ENCODE measurements around the gene ADAMTS6. TPM values are rescaled to one million over a fixed set of nuclear protein-coding genes. Genes with fewer than 3 reads are reported as not detected.

The ADAMTS6 gene
- total RNA-seq, 3 donors from 2014 or later: 1.4 to 6.0 (median 3.9) TPM

- Histone ChIP-seq H3K27ac (no peak overlapping the region), H3K9me3 (no peaks in the 10 kb centered on the region), H3K27me3 (no peaks in the 10 kb centered on the region), H3K4me3 (no peak overlapping the region), H3K36me3 (no peaks in the 10 kb centered on the region), H3K4me1 (no peaks in the 10 kb centered on the region)
- intact Hi-C loops (cut with DNase I; ENCODE audit: low total_unique reads): no loop called here
- no peak for DNase-seq (ENCODE audit: low spot score in 2 of 2)
- TF ChIP-seq POLR2A (IDR thresholded peaks at IDR 0.05) (no peak), POLR2AphosphoS5 (IDR thresholded peaks at IDR 0.05) (no peak)
Observed at GRCh38 chr5:65320250-65320649, 161.5 kb downstream of the ADAMTS6 start.

- H3K36me3 ChIP-seq: no peaks in the 10 kb centered on the region
- H3K4me1 ChIP-seq: no peaks in the 10 kb centered on the region
- TF ChIP-seq POLR2A (IDR thresholded peaks at IDR 0.05): no peak
- TF ChIP-seq CTCF (IDR thresholded peaks at IDR 0.05): no peak
- TF ChIP-seq POLR2AphosphoS5 (IDR thresholded peaks at IDR 0.05): no peak
- H3K4me3 ChIP-seq: no peak overlapping the region
- H3K27me3 ChIP-seq: no peaks in the 10 kb centered on the region
- no peaks in the 10 kb centered on the region for H3K9me3 ChIP-seq
- DNase-seq (ENCODE audit: low spot score in 2 of 2): no peak
- intact Hi-C loops (cut with DNase I; ENCODE audit: low total_unique reads): no loop called here
- no peak overlapping the region for H3K27ac ChIP-seq
Observed at GRCh38 chr5:65307931-65308330, 173.8 kb downstream of the ADAMTS6 start.

GRCh38 chr5:65307088-65307487 lies 174.6 kb downstream of the ADAMTS6 start:
- TF ChIP-seq CTCF (IDR thresholded peaks at IDR 0.05) (no peak), POLR2A (IDR thresholded peaks at IDR 0.05) (no peak), POLR2AphosphoS5 (IDR thresholded peaks at IDR 0.05) (no peak)
- H3K27ac ChIP-seq: no peak overlapping the region
- no peaks in the 10 kb centered on the region for H3K4me1 ChIP-seq
- no peaks in the 10 kb centered on the region for H3K9me3 ChIP-seq
- no peaks in the 10 kb centered on the region for H3K27me3 ChIP-seq
- H3K36me3 ChIP-seq: no peaks in the 10 kb centered on the region
- intact Hi-C loops (cut with DNase I; ENCODE audit: low total_unique reads): no loop called here
- H3K4me3 ChIP-seq: no peak overlapping the region
- DNase-seq (ENCODE audit: low spot score in 2 of 2): no peak

- Histone ChIP-seq H3K9me3 (no peaks in the 10 kb centered on the region), H3K27ac (no peak overlapping the region), H3K27me3 (no peaks in the 10 kb centered on the region), H3K36me3 (no peaks in the 10 kb centered on the region), H3K4me3 (no peak overlapping the region), H3K4me1 (no peaks in the 10 kb centered on the region)
- no peak for DNase-seq (ENCODE audit: low spot score in 2 of 2)
- TF ChIP-seq POLR2A (IDR thresholded peaks at IDR 0.05) (no peak), CTCF (IDR thresholded peaks at IDR 0.05) (no peak)
- intact Hi-C loops (cut with DNase I; ENCODE audit: low total_unique reads): no loop called here
Observed at GRCh38 chr5:65305913-65306312, 175.8 kb downstream of the ADAMTS6 start.

GRCh38 chr5:65299861-65300260 lies 181.9 kb downstream of the ADAMTS6 start:
- H3K4me3 ChIP-seq: no peak overlapping the region
- H3K4me1 ChIP-seq: no peaks in the 10 kb centered on the region
- intact Hi-C loops (cut with DNase I; ENCODE audit: low total_unique reads): no loop called here
- H3K27ac ChIP-seq: no peak overlapping the region
- H3K9me3 ChIP-seq: no peaks in the 10 kb centered on the region
- no peaks in the 10 kb centered on the region for H3K36me3 ChIP-seq
- TF ChIP-seq CTCF (IDR thresholded peaks at IDR 0.05) (no peak), POLR2A (IDR thresholded peaks at IDR 0.05) (no peak), POLR2AphosphoS5 (IDR thresholded peaks at IDR 0.05) (no peak)
- H3K27me3 ChIP-seq: no peaks in the 10 kb centered on the region
- DNase-seq (ENCODE audit: low spot score in 2 of 2): no peak

- DNase-seq (ENCODE audit: low spot score in 2 of 2): no peak
- intact Hi-C loops (cut with DNase I; ENCODE audit: low total_unique reads): no loop called here
- no peaks in the 10 kb centered on the region for H3K9me3 ChIP-seq
- no peaks in the 10 kb centered on the region for H3K36me3 ChIP-seq
- H3K27ac ChIP-seq: no peak overlapping the region
- no peak for TF ChIP-seq POLR2AphosphoS5 (IDR thresholded peaks at IDR 0.05)
- no peak for TF ChIP-seq POLR2A (IDR thresholded peaks at IDR 0.05)
- TF ChIP-seq CTCF (IDR thresholded peaks at IDR 0.05): no peak
- H3K4me1 ChIP-seq: no peaks in the 10 kb centered on the region
- no peaks in the 10 kb centered on the region for H3K27me3 ChIP-seq
- no peak overlapping the region for H3K4me3 ChIP-seq
Observed at GRCh38 chr5:65296067-65296466, 185.7 kb downstream of the ADAMTS6 start.
